M059J (cell line): ENCODE data around the gene SNAPIN. TPM values are rescaled to one million over a fixed set of nuclear protein-coding genes. Genes with fewer than 3 reads are reported as not detected.
"Not testable (repeated sequence)": the region's sequence is repeated elsewhere in the genome, so short reads cannot be mapped to it uniquely, and the experiment has no call there.

Source experiments
- DNase-seq: peaks from one replicate; pipeline ENCODE4 v3.0.0-alpha.2; 2012; ENCODE audit warnings: low read depth
- total RNA-seq: library from RNA; depleted of rRNA; stranded (reverse); fragments of >200 nt; shearing (Covaris generic); gene quantifications from 2 replicates; pipeline ENCODE4 v1.2.3, GENCODE V29; 2014

The SNAPIN gene
- total RNA-seq, 1 experiment from 2014 or later, result 72.6 TPM

- DNase-seq, result peak; percentile 98
These were observed 31.4 kb upstream of the SNAPIN start, which contains the start of gene S100A13 for GRCh38 chr1:153626904-153627714. Gene S100A13 (minus strand): TSS chr1:153627505. CDS start chr1:153626472, 1,033 bp downstream.

GRCh38 chr1:153627715-153628626, 30.5 kb upstream of the SNAPIN start, which contains the start of gene S100A1:
Gene S100A1 (plus strand): TSS chr1:153628434. CDS start chr1:153630522, 2,088 bp downstream.
- no peak for DNase-seq

GRCh38 chr1:153628638-153629342, 29.7 kb upstream of the SNAPIN start:
- DNase-seq, result no peak

GRCh38 chr1:153629343-153629665, 29.2 kb upstream of the SNAPIN start:
- DNase-seq, result no peak

GRCh38 chr1:153629971-153630370, 28.5 kb upstream of the SNAPIN start:
- no peak for DNase-seq

- no peak for DNase-seq
These were observed 28.1 kb upstream of the SNAPIN start for GRCh38 chr1:153630384-153630783.

- DNase-seq, result no peak
These were observed 27.2 kb upstream of the SNAPIN start for GRCh38 chr1:153631047-153632022.

GRCh38 chr1:153633161-153633753, 25.2 kb upstream of the SNAPIN start:
- DNase-seq, result no peak

GRCh38 chr1:153633754-153634665, 24.5 kb upstream of the SNAPIN start, which contains the start of gene CHTOP:
Gene CHTOP (plus strand): TSS chr1:153634066. CDS start chr1:153636589, 2,523 bp downstream.
- peak; percentile 97 for DNase-seq

- no peak for DNase-seq
These were observed 22.6 kb upstream of the SNAPIN start for GRCh38 chr1:153635872-153636271.

- DNase-seq, result no peak
These were observed 22.2 kb upstream of the SNAPIN start for GRCh38 chr1:153636312-153636711.

GRCh38 chr1:153638261-153638660, 20.2 kb upstream of the SNAPIN start:
- DNase-seq, result no peak

- no peak for DNase-seq
These were observed 19.2 kb upstream of the SNAPIN start for GRCh38 chr1:153639280-153639679.

- not testable (repeated sequence) for DNase-seq
These were observed 18.3 kb upstream of the SNAPIN start for GRCh38 chr1:153640213-153640612.

- no peak for DNase-seq
These were observed 17.6 kb upstream of the SNAPIN start for GRCh38 chr1:153640861-153641260.

- DNase-seq, result no peak
These were observed 16.3 kb upstream of the SNAPIN start for GRCh38 chr1:153642161-153642560.

GRCh38 chr1:153643100-153643499, 15.4 kb upstream of the SNAPIN start:
- DNase-seq, result no peak

GRCh38 chr1:153643816-153644215, 14.7 kb upstream of the SNAPIN start:
- no peak for DNase-seq
